A549 (cell line): ENCODE measurements around the gene TMEM185A. TPM values are rescaled to one million over a fixed set of nuclear protein-coding genes. Genes with fewer than 3 reads are reported as not detected.
"Not testable (repeated sequence)": the region's sequence is repeated elsewhere in the genome, so short reads cannot be mapped to it uniquely, and the experiment has no call there.

Source experiments
- ATAC-seq, 2 experiments: fragments of 200-7000 bp in 1 of 2; fragments of >200 bp in 1 of 2; cut with Nextera tagmentation in 1 of 2; cut with Tn5 transposase in 1 of 2; 3 replicates each; pipeline versions ENCODE4 v1.8.0 to v1.9.1; 2018 to 2020; ENCODE audit warnings: mild to moderate bottlenecking in 1 of 2, moderate library complexity in 1 of 2
- CTCF ChIA-PET: fragments of 300-600 bp; sonication (Branson Sonifier 250); formaldehyde crosslinking; extraction: SDS; loops from one replicate; lab custom pipeline; 2021; ENCODE audit warnings: antibody characterized with exemption, inconsistent platforms; lab: Yijun Ruan, JAX
- POLR2A ChIA-PET: fragments of 350-600 bp; formaldehyde crosslinking; extraction: SDS; loops from one replicate; lab custom pipeline; 2021; ENCODE audit warnings: antibody characterized with exemption, inconsistent platforms; lab: Yijun Ruan, JAX
- DNase-seq, 2 experiments: peaks; one replicate each; pipeline versions ENCODE4 v3.0.0 to v3.0.0-alpha.2; 2011 to 2016; ENCODE audit warnings: low read depth in 1 of 2, low spot score in 1 of 2
- FAIRE-seq: peaks from 2 replicates; lab custom pipeline; 2011; peaks lifted over from hg19 to GRCh38; lab: Jason Lieb, UNC
- H3K27ac ChIP-seq, 2 experiments: fragments of >200 bp; sonication (Bioruptor Twin); formaldehyde crosslinking; 3 replicates each; pipeline ENCODE4 v1.5.1; 2016 to 2017
- H3K4me1 ChIP-seq: fragments of >200 bp; sonication (Bioruptor Twin); formaldehyde crosslinking; 3 replicates; pipeline ENCODE4 v1.6.1; 2016
- H3K4me2 ChIP-seq: fragments of >200 bp; sonication (Bioruptor Twin); formaldehyde crosslinking; 3 replicates; pipeline ENCODE4 v1.6.1; 2016
- H3K4me3 ChIP-seq: fragments of >200 bp; sonication (Bioruptor Twin); formaldehyde crosslinking; 3 replicates; pipeline ENCODE4 v1.5.1; 2016
- H3K9me3 ChIP-seq: fragments of >200 bp; sonication (Bioruptor Twin); formaldehyde crosslinking; 3 replicates; pipeline ENCODE4 v1.6.1; 2016
- CEBPB ChIP-seq, 2 experiments: fragments of >200 bp in 1 of 2; sonication (Bioruptor Twin) in 1 of 2; formaldehyde crosslinking in 1 of 2; IDR thresholded peaks; 2 replicates each; pipeline ENCODE4 v1.6.1; 2012 to 2016
- CHD2 ChIP-seq: fragments of 150-350 bp; IDR thresholded peaks from 2 replicates; pipeline ENCODE4 v1.6.1; 2014; ENCODE audit warnings: low read length; ENCODE audit not compliant: partially characterized antibody
- CHD4 ChIP-seq: fragments of 200-600 bp; sonication (generic); IDR thresholded peaks from 2 replicates; pipeline ENCODE4 v1.6.1; 2016; ENCODE audit warnings: antibody characterized with exemption, mild to moderate bottlenecking, borderline replicate concordance
- EHF ChIP-seq: fragments of 250-450 bp; sonication (Bioruptor Pico); IDR thresholded peaks from 2 replicates; pipeline ENCODE4 v1.5.0; 2020; ENCODE audit warnings: mild to moderate bottlenecking
- EP300 ChIP-seq, 2 experiments: fragments of >200 bp; sonication (Bioruptor Twin); formaldehyde crosslinking; IDR thresholded peaks; 2 replicates in 1 of 2; 3 replicates in 1 of 2; pipeline ENCODE4 v1.6.1; 2016 to 2017
- FOSB ChIP-seq: fragments of 250-450 bp; sonication (Bioruptor Pico); IDR thresholded peaks from 2 replicates; pipeline ENCODE4 v1.5.0; 2020; ENCODE audit warnings: mild to moderate bottlenecking, moderate library complexity
- HDAC2 ChIP-seq: fragments of 200-600 bp; sonication (generic); IDR thresholded peaks from 2 replicates; pipeline ENCODE4 v1.6.1; 2016
- HOXA7 ChIP-seq: fragments of 250-450 bp; sonication (Bioruptor Pico); IDR thresholded peaks from 2 replicates; pipeline ENCODE4 v1.5.0; 2020; ENCODE audit warnings: mild to moderate bottlenecking, moderate library complexity
- JUN ChIP-seq, 2 experiments: fragments of >200 bp; sonication (Bioruptor Twin); formaldehyde crosslinking; IDR thresholded peaks; 2 replicates in 1 of 2; 3 replicates in 1 of 2; pipeline ENCODE4 v1.6.1; 2016 to 2017
- JUNB ChIP-seq: fragments of >200 bp; sonication (Bioruptor Twin); formaldehyde crosslinking; IDR thresholded peaks from 2 replicates; pipeline ENCODE4 v1.6.1; 2016
- POLR2AphosphoS2 ChIP-seq: conservative IDR thresholded peaks from 2 replicates; pipeline ENCODE4 v1.6.1; 2012; ENCODE audit warnings: low read length, improper control_type of control experiment, inconsistent platforms
- RARB ChIP-seq: fragments of 250-450 bp; sonication (Bioruptor Pico); IDR thresholded peaks from 2 replicates; pipeline ENCODE4 v1.8.0; 2021; ENCODE audit warnings: mild to moderate bottlenecking, moderate library complexity
- RCOR1 ChIP-seq: fragments of 150-350 bp; IDR thresholded peaks from 2 replicates; pipeline ENCODE4 v1.6.1; 2014; ENCODE audit warnings: antibody characterized with exemption, low read length, low read depth
- RNF2 ChIP-seq: fragments of 200-600 bp; sonication (generic); IDR thresholded peaks from 2 replicates; pipeline ENCODE4 v1.6.1; 2016; ENCODE audit warnings: low read depth, mild to moderate bottlenecking, antibody characterized with exemption, moderate library complexity, borderline replicate concordance
- SMC3 ChIP-seq: fragments of >200 bp; sonication (Bioruptor Twin); formaldehyde crosslinking; IDR thresholded peaks from 3 replicates; pipeline ENCODE4 v1.6.1; 2018; ENCODE audit warnings: inconsistent platforms
- ZC3H11A ChIP-seq: fragments of 450-650 bp; IDR thresholded peaks from 2 replicates; pipeline ENCODE4 v1.6.1; 2014; ENCODE audit warnings: antibody characterized with exemption, mild to moderate bottlenecking
- ZNF302 ChIP-seq: fragments of 250-450 bp; sonication (Bioruptor Pico); IDR thresholded peaks from 2 replicates; pipeline ENCODE4 v1.9.0; 2021; ENCODE audit warnings: inconsistent platforms, mild to moderate bottlenecking, moderate library complexity
- WGBS: methylation state at CpG from one replicate; pipeline ENCODE4 v1.1.6; 2017; ENCODE audit errors: missing lambda C conversion rate; 5-methylcytosine and 5-hydroxymethylcytosine counted together
- polyA plus RNA-seq, 4 experiments: library from polyadenylated mRNA; depleted of rRNA in 3 of 4; stranded (reverse); fragments of >200 nt; fragmentation: RNase III in 1 of 4; extraction: RNeasy Plus Mini Kit Qiagen cat#74134 plus additional on column Dnase treatment in 1 of 4; gene quantifications; 2 replicates in 3 of 4; 3 replicates in 1 of 4; pipeline ENCODE4 v1.2.3, GENCODE V29; 2011 to 2017
- TF ChIP-seq, protein P1 (sequence below): fragments of >200 bp; sonication (Bioruptor Twin); formaldehyde crosslinking; IDR thresholded peaks from 3 replicates; pipeline ENCODE4 v1.5.1; 2016
- TF ChIP-seq, protein P2 (sequence below): fragments of 200-600 bp; sonication (generic); IDR thresholded peaks from 2 replicates; pipeline ENCODE4 v1.6.1; 2016; ENCODE audit warnings: antibody characterized with exemption, mild to moderate bottlenecking, moderate library complexity
- TF ChIP-seq, protein P3 (sequence below): IDR thresholded peaks from 2 replicates; pipeline ENCODE4 v1.6.1; 2012

Gene TMEM185A
- polyA plus RNA-seq, 2 of the 4 experiments (the other 2 are of a cell fraction), result 21.5 to 25.1 TPM

DNA sequence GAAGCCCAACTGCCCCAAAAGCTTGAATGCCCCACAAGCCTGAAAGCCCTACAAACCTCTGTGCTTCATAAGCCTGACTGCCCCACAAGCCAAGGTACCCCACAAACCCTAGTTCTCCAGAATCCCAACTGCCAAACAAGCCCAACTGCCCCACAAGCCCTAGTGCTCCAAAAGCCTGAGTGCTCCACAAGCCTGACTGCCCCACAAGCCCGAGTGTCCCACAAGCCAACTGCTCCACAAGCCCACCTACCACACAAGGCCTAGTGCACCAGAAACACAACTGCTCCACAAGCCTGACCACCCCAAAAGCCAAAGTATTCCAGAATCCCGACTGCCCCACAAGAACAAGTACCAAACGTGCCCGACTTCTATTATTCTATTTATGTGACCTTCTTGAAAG, 68.2 kb downstream of the TMEM185A start:
- Histone ChIP-seq H3K4me2 (no peak overlapping the region), H3K4me1 (no peaks in the 10 kb centered on the region), H3K27ac (no peak overlapping the region), H3K9me3 (no peaks in the 10 kb centered on the region), H3K4me3 (no peak overlapping the region)
- 67% methylated on average over 3 of the region's 4 CpGs for WGBS
- ChIA-PET CTCF (no interaction called here), POLR2A (no interaction called here)
- TF ChIP-seq RCOR1 (no peak), JUN (IDR thresholded peaks at IDR 0.05) (no peak), CHD4 (no peak), ZC3H11A (no peak), RNF2 (no peak), CHD2 (no peak), JUNB (no peak), RARB (CRISPR knock-in tag) (no peak), HOXA7 (CRISPR knock-in tag) (no peak), HDAC2 (no peak), SMC3 (no peak), EP300 (IDR thresholded peaks at IDR 0.05) (no peak), FOSB (CRISPR knock-in tag) (no peak), ZNF302 (CRISPR knock-in tag) (no peak), POLR2AphosphoS2 (no peak), CEBPB (IDR thresholded peaks at IDR 0.05) (no peak), EHF (CRISPR knock-in tag) (no peak)
- TF ChIP-seq, protein P1, sequence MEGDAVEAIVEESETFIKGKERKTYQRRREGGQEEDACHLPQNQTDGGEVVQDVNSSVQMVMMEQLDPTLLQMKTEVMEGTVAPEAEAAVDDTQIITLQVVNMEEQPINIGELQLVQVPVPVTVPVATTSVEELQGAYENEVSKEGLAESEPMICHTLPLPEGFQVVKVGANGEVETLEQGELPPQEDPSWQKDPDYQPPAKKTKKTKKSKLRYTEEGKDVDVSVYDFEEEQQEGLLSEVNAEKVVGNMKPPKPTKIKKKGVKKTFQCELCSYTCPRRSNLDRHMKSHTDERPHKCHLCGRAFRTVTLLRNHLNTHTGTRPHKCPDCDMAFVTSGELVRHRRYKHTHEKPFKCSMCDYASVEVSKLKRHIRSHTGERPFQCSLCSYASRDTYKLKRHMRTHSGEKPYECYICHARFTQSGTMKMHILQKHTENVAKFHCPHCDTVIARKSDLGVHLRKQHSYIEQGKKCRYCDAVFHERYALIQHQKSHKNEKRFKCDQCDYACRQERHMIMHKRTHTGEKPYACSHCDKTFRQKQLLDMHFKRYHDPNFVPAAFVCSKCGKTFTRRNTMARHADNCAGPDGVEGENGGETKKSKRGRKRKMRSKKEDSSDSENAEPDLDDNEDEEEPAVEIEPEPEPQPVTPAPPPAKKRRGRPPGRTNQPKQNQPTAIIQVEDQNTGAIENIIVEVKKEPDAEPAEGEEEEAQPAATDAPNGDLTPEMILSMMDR, result no peak
- TF ChIP-seq, protein P2, sequence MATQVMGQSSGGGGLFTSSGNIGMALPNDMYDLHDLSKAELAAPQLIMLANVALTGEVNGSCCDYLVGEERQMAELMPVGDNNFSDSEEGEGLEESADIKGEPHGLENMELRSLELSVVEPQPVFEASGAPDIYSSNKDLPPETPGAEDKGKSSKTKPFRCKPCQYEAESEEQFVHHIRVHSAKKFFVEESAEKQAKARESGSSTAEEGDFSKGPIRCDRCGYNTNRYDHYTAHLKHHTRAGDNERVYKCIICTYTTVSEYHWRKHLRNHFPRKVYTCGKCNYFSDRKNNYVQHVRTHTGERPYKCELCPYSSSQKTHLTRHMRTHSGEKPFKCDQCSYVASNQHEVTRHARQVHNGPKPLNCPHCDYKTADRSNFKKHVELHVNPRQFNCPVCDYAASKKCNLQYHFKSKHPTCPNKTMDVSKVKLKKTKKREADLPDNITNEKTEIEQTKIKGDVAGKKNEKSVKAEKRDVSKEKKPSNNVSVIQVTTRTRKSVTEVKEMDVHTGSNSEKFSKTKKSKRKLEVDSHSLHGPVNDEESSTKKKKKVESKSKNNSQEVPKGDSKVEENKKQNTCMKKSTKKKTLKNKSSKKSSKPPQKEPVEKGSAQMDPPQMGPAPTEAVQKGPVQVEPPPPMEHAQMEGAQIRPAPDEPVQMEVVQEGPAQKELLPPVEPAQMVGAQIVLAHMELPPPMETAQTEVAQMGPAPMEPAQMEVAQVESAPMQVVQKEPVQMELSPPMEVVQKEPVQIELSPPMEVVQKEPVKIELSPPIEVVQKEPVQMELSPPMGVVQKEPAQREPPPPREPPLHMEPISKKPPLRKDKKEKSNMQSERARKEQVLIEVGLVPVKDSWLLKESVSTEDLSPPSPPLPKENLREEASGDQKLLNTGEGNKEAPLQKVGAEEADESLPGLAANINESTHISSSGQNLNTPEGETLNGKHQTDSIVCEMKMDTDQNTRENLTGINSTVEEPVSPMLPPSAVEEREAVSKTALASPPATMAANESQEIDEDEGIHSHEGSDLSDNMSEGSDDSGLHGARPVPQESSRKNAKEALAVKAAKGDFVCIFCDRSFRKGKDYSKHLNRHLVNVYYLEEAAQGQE, result no peak
- TF ChIP-seq, protein P3, sequence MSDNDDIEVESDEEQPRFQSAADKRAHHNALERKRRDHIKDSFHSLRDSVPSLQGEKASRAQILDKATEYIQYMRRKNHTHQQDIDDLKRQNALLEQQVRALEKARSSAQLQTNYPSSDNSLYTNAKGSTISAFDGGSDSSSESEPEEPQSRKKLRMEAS, result no peak
- DNase-seq (no peak), ATAC-seq (no peak), FAIRE-seq (no peak)

DNA sequence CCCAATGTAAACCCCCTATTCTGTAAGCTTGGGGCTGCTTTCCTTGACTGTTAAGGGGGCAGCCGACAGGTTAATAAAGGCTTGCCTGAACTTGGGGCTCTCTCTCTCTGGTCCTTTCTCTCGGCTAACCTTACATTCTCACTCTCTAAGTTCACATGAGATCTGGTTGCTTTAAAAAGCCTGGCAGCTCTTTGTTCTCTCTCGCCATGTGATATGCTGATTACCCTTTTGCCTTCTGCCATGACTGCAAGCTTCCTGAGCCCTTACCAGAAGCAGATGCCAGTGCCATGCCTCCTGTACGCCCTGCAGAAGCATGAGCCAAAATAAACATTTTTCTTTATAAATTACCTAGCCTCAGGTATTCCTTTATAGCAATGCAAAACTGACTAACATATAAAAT, 76.3 kb downstream of the TMEM185A start:
- WGBS, result no CpG with 5 or more reads among the region's 4 CpGs
- POLR2A ChIA-PET, H3K4me2 ChIP-seq, ATAC-seq, H3K4me1 ChIP-seq, CTCF ChIA-PET, H3K9me3 ChIP-seq, H3K4me3 ChIP-seq, H3K27ac ChIP-seq, FAIRE-seq, DNase-seq: not testable (repeated sequence)

DNA sequence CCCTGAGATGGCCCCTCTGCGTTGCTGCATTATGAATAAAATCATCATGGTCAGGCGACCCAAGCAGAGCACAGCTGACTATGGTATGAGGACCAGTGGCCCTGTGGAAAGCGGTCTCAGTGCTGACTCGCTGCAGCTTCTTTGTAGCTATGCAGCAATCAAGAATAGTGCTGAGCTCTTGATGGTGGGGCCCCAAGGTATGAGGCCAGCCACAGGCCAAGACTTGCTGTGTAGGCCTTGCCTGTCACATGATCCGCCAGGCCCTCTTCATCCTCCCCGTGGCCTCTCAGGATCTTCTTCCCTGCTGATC, 79.7 kb downstream of the TMEM185A start:
- POLR2A ChIA-PET, H3K4me3 ChIP-seq, H3K9me3 ChIP-seq, H3K4me2 ChIP-seq, ATAC-seq, DNase-seq, H3K4me1 ChIP-seq, FAIRE-seq, H3K27ac ChIP-seq, CTCF ChIA-PET: not testable (repeated sequence)
- no CpG with 5 or more reads among the region's 6 CpGs for WGBS

DNA sequence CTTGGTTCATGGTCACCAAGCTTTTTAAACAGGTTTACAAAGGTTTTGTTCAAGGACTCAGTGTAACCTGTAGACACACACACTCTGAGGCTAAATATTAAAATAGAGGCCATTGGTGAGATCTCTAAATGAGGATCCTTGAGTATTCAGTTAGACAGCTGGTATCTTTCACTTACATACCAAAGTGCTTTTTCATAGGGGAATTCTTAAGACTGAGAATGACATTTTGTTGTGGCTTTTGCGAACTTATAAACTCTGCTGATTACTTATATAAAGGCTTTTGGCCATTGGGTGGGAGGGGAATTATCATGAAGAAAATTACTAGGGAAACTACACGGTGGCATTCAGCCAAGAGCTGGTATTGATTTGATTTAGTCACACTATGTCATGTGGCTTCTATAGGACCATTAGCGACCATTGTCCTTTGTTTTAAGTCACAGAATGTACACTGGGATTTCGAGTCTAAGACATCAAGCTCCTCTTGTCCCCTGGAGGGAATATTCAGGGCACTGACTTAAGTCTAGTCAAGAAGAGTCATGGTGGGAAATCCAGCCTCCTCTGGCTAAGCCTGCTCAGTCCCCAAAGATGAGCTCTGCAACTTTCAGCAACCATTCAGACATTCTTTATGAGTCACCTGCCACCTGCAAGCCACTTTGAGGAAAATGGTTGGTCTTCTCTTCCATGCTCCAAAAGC, 80.2 kb downstream of the TMEM185A start:
- CTCF ChIA-PET, H3K4me3 ChIP-seq, ATAC-seq, DNase-seq, H3K4me1 ChIP-seq, FAIRE-seq, H3K27ac ChIP-seq, POLR2A ChIA-PET, H3K4me2 ChIP-seq, H3K9me3 ChIP-seq: not testable (repeated sequence)
- WGBS, result no CpG with 5 or more reads among the region's 4 CpGs

DNA sequence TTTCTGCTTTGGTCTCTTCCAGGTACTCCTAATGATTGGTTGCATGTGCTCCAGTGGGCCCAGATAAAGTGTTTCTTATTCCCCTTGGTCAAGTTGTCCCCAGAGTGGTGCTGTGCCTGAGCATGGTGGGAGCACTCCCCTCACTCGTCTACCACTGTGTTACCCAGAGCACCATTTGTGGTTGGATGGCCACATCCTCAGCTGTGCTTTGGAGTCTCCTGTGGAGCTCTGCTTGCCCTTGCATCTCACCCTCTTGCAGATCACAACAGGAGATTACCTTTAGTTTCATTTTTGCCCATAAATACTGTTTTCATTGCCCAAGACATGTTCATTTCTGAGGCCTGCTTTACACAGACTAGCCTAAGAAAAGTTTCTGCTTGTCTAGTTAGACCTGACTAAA, 81.1 kb downstream of the TMEM185A start:
- H3K4me2 ChIP-seq, DNase-seq, H3K4me3 ChIP-seq, H3K9me3 ChIP-seq, POLR2A ChIA-PET, H3K27ac ChIP-seq, CTCF ChIA-PET, H3K4me1 ChIP-seq, FAIRE-seq, ATAC-seq: not testable (repeated sequence)
- 100% methylated on average over 1 of the region's 1 CpG for WGBS

DNA sequence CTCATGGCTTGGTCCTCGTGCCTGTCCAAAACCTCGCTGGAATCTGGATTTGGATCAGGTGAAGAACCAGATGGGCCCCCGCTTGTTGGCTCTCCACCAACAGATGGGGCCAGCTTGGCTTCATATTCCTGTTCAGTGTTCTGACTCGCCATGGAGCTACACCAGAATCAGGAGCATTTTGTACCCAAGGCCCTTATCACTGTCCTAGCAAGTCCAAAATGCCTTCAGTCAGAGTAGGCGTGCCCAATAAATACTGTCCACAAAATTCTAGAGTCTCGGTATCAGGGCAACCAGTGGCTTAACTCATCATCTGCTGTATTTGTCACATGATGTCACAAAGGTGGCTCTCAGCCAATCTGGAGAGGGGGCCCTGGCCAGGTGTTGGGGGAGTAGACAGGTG, 81.9 kb downstream of the TMEM185A start, which contains the start of gene HSFX3:
Gene HSFX3 (minus strand): TSS at position 224 of the 400 bp plus-strand sequence. CDS start 72 bp downstream, at position 152.
- FAIRE-seq, H3K4me3 ChIP-seq, DNase-seq, H3K4me1 ChIP-seq, H3K9me3 ChIP-seq, ATAC-seq, POLR2A ChIA-PET, H3K4me2 ChIP-seq, CTCF ChIA-PET, H3K27ac ChIP-seq: not testable (repeated sequence)
- WGBS, result no CpG with 5 or more reads among the region's 6 CpGs
